Measurements from ENCODE around the gene DSCAML1. TPM values are rescaled to one million over a fixed set of nuclear protein-coding genes. Genes with fewer than 3 reads are reported as not detected.

DSCAML1 gene
- total RNA-seq, 4 donors from 2014 or later = 0.54 to 1.8 (median 0.99) TPM

GRCh38 chr11:117837070-117837776 is 40.2 kb upstream of the DSCAML1 start:
- Histone ChIP-seq H3K9me3 (no peaks in the 10 kb centered on the region), H3K36me3 (peaks cover 3 to 4% of the 10 kb centered on the region in 2 donors), H3K27ac (no peak overlapping the region), H3K4me3 (replicated peaks in 1 of 3) (no peak overlapping the region), H3K27me3 (no peaks in the 10 kb centered on the region), H3K4me1 (peaks cover 11 to 21% of the 10 kb centered on the region in 2 donors)
- no peak for DNase-seq
- intact Hi-C loops (cut with DNase I) = no loop called here
- TF ChIP-seq POLR2A (IDR thresholded peaks at IDR 0.05) (no peak), CTCF (IDR thresholded peaks at IDR 0.05) (no peak)
- WGBS, 2 donors = 81 to 84% methylated on average over 14 to 17 of the region's 18 CpGs

- peaks cover 11 to 22% of the 10 kb centered on the region in 2 donors for H3K4me1 ChIP-seq
- no peak overlapping the region for H3K27ac ChIP-seq
- TF ChIP-seq POLR2A (IDR thresholded peaks at IDR 0.05) (no peak), CTCF (IDR thresholded peaks at IDR 0.05) (no peak)
- H3K9me3 ChIP-seq = no peaks in the 10 kb centered on the region
- no peak for DNase-seq
- 91 to 92% methylated on average over 14 of the region's 14 CpGs for WGBS, 2 donors
- H3K27me3 ChIP-seq = no peaks in the 10 kb centered on the region
- intact Hi-C loops (cut with DNase I) = no loop called here
- no peak overlapping the region for H3K4me3 ChIP-seq (replicated peaks in 1 of 3)
- peaks cover 3 to 4% of the 10 kb centered on the region in 2 donors for H3K36me3 ChIP-seq
These were observed 39.3 kb upstream of the DSCAML1 start for GRCh38 chr11:117836077-117836960.

- intact Hi-C loops (cut with DNase I) = no loop called here
- Histone ChIP-seq H3K36me3 (peaks cover 3 to 4% of the 10 kb centered on the region in 2 donors), H3K9me3 (no peaks in the 10 kb centered on the region), H3K27ac (no peak overlapping the region), H3K27me3 (no peaks in the 10 kb centered on the region), H3K4me3 (replicated peaks in 1 of 3) (no peak overlapping the region), H3K4me1 (peaks cover 11 to 22% of the 10 kb centered on the region in 2 donors)
- TF ChIP-seq POLR2A (IDR thresholded peaks at IDR 0.05) (no peak), CTCF (IDR thresholded peaks at IDR 0.05) (no peak)
- no peak for DNase-seq
- 95 to 99% methylated on average over 7 to 8 of the region's 8 CpGs for WGBS, 2 donors
These were observed 38.6 kb upstream of the DSCAML1 start for GRCh38 chr11:117835576-117835975.

- intact Hi-C loops (cut with DNase I) = no loop called here
- Histone ChIP-seq H3K4me3 (replicated peaks in 1 of 3) (no peak overlapping the region), H3K9me3 (no peaks in the 10 kb centered on the region), H3K27ac (no peak overlapping the region), H3K27me3 (no peaks in the 10 kb centered on the region), H3K36me3 (peaks cover 1 to 4% of the 10 kb centered on the region in 2 donors), H3K4me1 (peaks cover 11 to 22% of the 10 kb centered on the region in 2 donors)
- DNase-seq = no peak
- 94 to 95% methylated on average over 17 of the region's 17 CpGs for WGBS, 2 donors
- TF ChIP-seq POLR2A (IDR thresholded peaks at IDR 0.05) = no peak
- no peak for TF ChIP-seq CTCF (IDR thresholded peaks at IDR 0.05)
These were observed 37.9 kb upstream of the DSCAML1 start for GRCh38 chr11:117834838-117835443.
